A549 (cell line): ENCODE results near the gene CACNA1G. TPM values are rescaled to one million over a fixed set of nuclear protein-coding genes. Genes with fewer than 3 reads are reported as not detected.

Experiments
- ATAC-seq, 2 experiments: fragments of 200-7000 bp in 1 of 2; fragments of >200 bp in 1 of 2; cut with Nextera tagmentation in 1 of 2; cut with Tn5 transposase in 1 of 2; 3 replicates each; pipeline versions ENCODE4 v1.8.0 to v1.9.1; 2018 to 2020; ENCODE audit warnings: mild to moderate bottlenecking in 1 of 2, moderate library complexity in 1 of 2
- CTCF ChIA-PET: fragments of 300-600 bp; sonication (Branson Sonifier 250); formaldehyde crosslinking; extraction: SDS; loops from one replicate; lab custom pipeline; 2021; ENCODE audit warnings: antibody characterized with exemption, inconsistent platforms; lab: Yijun Ruan, JAX
- POLR2A ChIA-PET: fragments of 350-600 bp; formaldehyde crosslinking; extraction: SDS; loops from one replicate; lab custom pipeline; 2021; ENCODE audit warnings: antibody characterized with exemption, inconsistent platforms; lab: Yijun Ruan, JAX
- DNase-seq, 2 experiments: peaks; one replicate each; pipeline versions ENCODE4 v3.0.0 to v3.0.0-alpha.2; 2011 to 2016; ENCODE audit warnings: low read depth in 1 of 2, low spot score in 1 of 2
- FAIRE-seq: peaks from 2 replicates; lab custom pipeline; 2011; peaks lifted over from hg19 to GRCh38; lab: Jason Lieb, UNC
- H3K27ac ChIP-seq, 2 experiments: fragments of >200 bp; sonication (Bioruptor Twin); formaldehyde crosslinking; 3 replicates each; pipeline ENCODE4 v1.5.1; 2016 to 2017
- H3K4me1 ChIP-seq: fragments of >200 bp; sonication (Bioruptor Twin); formaldehyde crosslinking; 3 replicates; pipeline ENCODE4 v1.6.1; 2016
- H3K4me2 ChIP-seq: fragments of >200 bp; sonication (Bioruptor Twin); formaldehyde crosslinking; 3 replicates; pipeline ENCODE4 v1.6.1; 2016
- H3K4me3 ChIP-seq: fragments of >200 bp; sonication (Bioruptor Twin); formaldehyde crosslinking; 3 replicates; pipeline ENCODE4 v1.5.1; 2016
- H3K9me3 ChIP-seq: fragments of >200 bp; sonication (Bioruptor Twin); formaldehyde crosslinking; 3 replicates; pipeline ENCODE4 v1.6.1; 2016
- ATOH8 ChIP-seq: fragments of 250-450 bp; sonication (Bioruptor Pico); IDR thresholded peaks from 2 replicates; pipeline ENCODE4 v1.5.0; 2020; ENCODE audit warnings: low read depth, mild to moderate bottlenecking, moderate library complexity
- BCL3 ChIP-seq: fragments of >200 bp; sonication (Bioruptor Twin); formaldehyde crosslinking; IDR thresholded peaks from 3 replicates; pipeline ENCODE4 v1.6.1; 2016
- BHLHE40 ChIP-seq: IDR thresholded peaks from 2 replicates; pipeline ENCODE4 v1.6.1; 2012; ENCODE audit warnings: low read depth, low read length, inconsistent platforms
- CBX8 ChIP-seq: fragments of 200-600 bp; sonication (generic); IDR thresholded peaks from 2 replicates; pipeline ENCODE4 v1.6.1; 2016
- FOSB ChIP-seq: fragments of 250-450 bp; sonication (Bioruptor Pico); IDR thresholded peaks from 2 replicates; pipeline ENCODE4 v1.5.0; 2020; ENCODE audit warnings: mild to moderate bottlenecking, moderate library complexity
- FOXS1 ChIP-seq: fragments of 250-450 bp; sonication (Bioruptor Pico); IDR thresholded peaks from 2 replicates; pipeline ENCODE4 v1.5.0; 2020; ENCODE audit warnings: mild to moderate bottlenecking, moderate library complexity
- GATA3 ChIP-seq: IDR thresholded peaks from 2 replicates; pipeline ENCODE4 v1.6.1; 2012; ENCODE audit warnings: borderline replicate concordance
- HOXA7 ChIP-seq: fragments of 250-450 bp; sonication (Bioruptor Pico); IDR thresholded peaks from 2 replicates; pipeline ENCODE4 v1.5.0; 2020; ENCODE audit warnings: mild to moderate bottlenecking, moderate library complexity
- HOXB5 ChIP-seq: fragments of 250-450 bp; sonication (Bioruptor Pico); IDR thresholded peaks from 2 replicates; pipeline ENCODE4 v1.5.0; 2020; ENCODE audit warnings: mild to moderate bottlenecking, moderate library complexity
- JUN ChIP-seq, 2 experiments: fragments of >200 bp; sonication (Bioruptor Twin); formaldehyde crosslinking; IDR thresholded peaks; 2 replicates in 1 of 2; 3 replicates in 1 of 2; pipeline ENCODE4 v1.6.1; 2016 to 2017
- KDM1A ChIP-seq: fragments of 200-600 bp; sonication (generic); IDR thresholded peaks from 2 replicates; pipeline ENCODE4 v1.6.1; 2016; ENCODE audit warnings: low read depth, mild to moderate bottlenecking
- KDM5A ChIP-seq: fragments of 200-600 bp; sonication (generic); IDR thresholded peaks from 2 replicates; pipeline ENCODE4 v1.6.1; 2016; ENCODE audit warnings: antibody characterized with exemption, mild to moderate bottlenecking
- MAFK ChIP-seq: fragments of 450-650 bp; IDR thresholded peaks from 2 replicates; pipeline ENCODE4 v1.6.1; 2014; ENCODE audit not compliant: partially characterized antibody
- MAZ ChIP-seq: fragments of 150-350 bp; IDR thresholded peaks from 2 replicates; pipeline ENCODE4 v1.6.1; 2014; ENCODE audit warnings: antibody characterized with exemption, low read depth, low read length, borderline replicate concordance
- NFE2L2 ChIP-seq: fragments of 150-350 bp; conservative IDR thresholded peaks from 2 replicates; pipeline ENCODE4 v1.6.1; 2014; ENCODE audit warnings: low read length
- NR3C1 ChIP-seq: fragments of >200 bp; sonication (Bioruptor Twin); formaldehyde crosslinking; IDR thresholded peaks from 3 replicates; pipeline ENCODE4 v1.6.1; 2017
- PBX3 ChIP-seq: IDR thresholded peaks from 2 replicates; pipeline ENCODE4 v1.6.1; 2012
- POLR2AphosphoS2 ChIP-seq: conservative IDR thresholded peaks from 2 replicates; pipeline ENCODE4 v1.6.1; 2012; ENCODE audit warnings: low read length, improper control_type of control experiment, inconsistent platforms
- TFCP2L1 ChIP-seq: fragments of 250-450 bp; sonication (Bioruptor Pico); IDR thresholded peaks from 2 replicates; pipeline ENCODE4 v1.5.0; 2021; ENCODE audit warnings: mild to moderate bottlenecking
- TP53 ChIP-seq: fragments of 250-450 bp; sonication (Bioruptor Pico); IDR thresholded peaks from 2 replicates; pipeline ENCODE4 v1.5.0; 2021; ENCODE audit warnings: mild to moderate bottlenecking, moderate library complexity
- ZC3H11A ChIP-seq: fragments of 450-650 bp; IDR thresholded peaks from 2 replicates; pipeline ENCODE4 v1.6.1; 2014; ENCODE audit warnings: antibody characterized with exemption, mild to moderate bottlenecking
- ZNF302 ChIP-seq: fragments of 250-450 bp; sonication (Bioruptor Pico); IDR thresholded peaks from 2 replicates; pipeline ENCODE4 v1.9.0; 2021; ENCODE audit warnings: inconsistent platforms, mild to moderate bottlenecking, moderate library complexity
- ZSCAN20 ChIP-seq: fragments of 250-450 bp; sonication (Bioruptor Pico); IDR thresholded peaks from 2 replicates; pipeline ENCODE4 v1.8.0; 2022; ENCODE audit warnings: mild to moderate bottlenecking, moderate library complexity
- WGBS: methylation state at CpG from one replicate; pipeline ENCODE4 v1.1.6; 2017; ENCODE audit errors: missing lambda C conversion rate; 5-methylcytosine and 5-hydroxymethylcytosine counted together
- polyA plus RNA-seq, 4 experiments: library from polyadenylated mRNA; depleted of rRNA in 3 of 4; stranded (reverse); fragments of >200 nt; fragmentation: RNase III in 1 of 4; extraction: RNeasy Plus Mini Kit Qiagen cat#74134 plus additional on column Dnase treatment in 1 of 4; gene quantifications; 2 replicates in 3 of 4; 3 replicates in 1 of 4; pipeline ENCODE4 v1.2.3, GENCODE V29; 2011 to 2017
- TF ChIP-seq, protein P1 (sequence below): fragments of >200 bp; sonication (Bioruptor Twin); formaldehyde crosslinking; IDR thresholded peaks from 2 replicates; pipeline ENCODE4 v1.6.1; 2016
- TF ChIP-seq, protein P2 (sequence below): fragments of 450-650 bp; IDR thresholded peaks from 2 replicates; pipeline ENCODE4 v1.6.1; 2014; ENCODE audit warnings: antibody characterized with exemption

Gene CACNA1G
- polyA plus RNA-seq, 2 of the 4 experiments (the other 2 are of a cell fraction) = 4.0 to 8.9 TPM

GRCh38 chr17:50556803-50557202, 3.7 kb upstream of the CACNA1G start (continued):
- TF ChIP-seq ATOH8 (CRISPR knock-in tag) (no peak), BHLHE40 (no peak), NR3C1 (no peak), TFCP2L1 (no peak), HOXA7 (CRISPR knock-in tag) (no peak), TP53 (CRISPR knock-in tag) (no peak)
- TF ChIP-seq, all 56 proteins: peak for 0

- H3K4me1 ChIP-seq = peaks cover 16% of the 10 kb centered on the region
- FAIRE-seq (no peak), DNase-seq (no peak), ATAC-seq (no peak)
- no peaks in the 10 kb centered on the region for H3K9me3 ChIP-seq
- CTCF ChIA-PET = interaction anchor here (0.8 to 23.7 kb wide), 4 partner anchors 10 to 138 kb away, joined by 3 to 753 read pairs (median 20); partner anchors contain the start of genes ANKRD40 and SPATA20
- no peak overlapping the region for H3K4me2 ChIP-seq
- TF ChIP-seq MAFK (no peak), HOXA7 (CRISPR knock-in tag) (no peak)
- WGBS = 96% methylated on average over 4 of the region's 4 CpGs
- no peak overlapping the region for H3K27ac ChIP-seq
- POLR2A ChIA-PET = interaction anchor here (0.5 kb wide), 1 partner anchor 141 kb away, joined by 5 read pairs; no protein-coding TSS in a partner anchor
- H3K4me3 ChIP-seq = no peak overlapping the region
Measured at GRCh38 chr17:50557630-50558029, 2.9 kb upstream of the CACNA1G start.

DNA sequence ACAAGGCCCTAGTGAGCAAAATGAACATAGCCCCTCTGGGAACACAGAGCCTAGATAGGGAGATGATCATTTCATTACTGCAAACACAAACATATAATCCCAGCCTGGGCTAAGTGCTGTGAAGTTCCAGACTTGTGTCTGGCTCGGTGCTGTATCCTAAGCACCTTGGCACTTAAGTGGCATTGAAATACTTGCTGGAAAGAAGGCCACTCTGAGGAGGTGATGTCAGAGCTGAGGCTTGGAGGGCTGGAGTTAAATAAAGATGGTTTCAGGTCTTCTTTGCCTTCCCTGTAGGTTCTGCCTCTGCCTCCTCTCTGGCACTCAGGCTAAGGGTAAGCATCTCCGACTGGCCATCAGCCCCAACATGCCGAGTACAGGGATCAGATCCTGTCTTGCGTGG, 2.4 kb upstream of the CACNA1G start:
- FAIRE-seq = no peak
- ATAC-seq = no peak
- DNase-seq = peak in 1 of 2 experiments; percentile 37
- H3K4me1 ChIP-seq = peaks cover 21% of the 10 kb centered on the region
- POLR2A ChIA-PET = interaction anchor here (0.5 kb wide), 1 partner anchor 140 kb away, joined by 5 read pairs; no protein-coding TSS in a partner anchor
- no peak for TF ChIP-seq MAZ
- TF ChIP-seq, protein P1, sequence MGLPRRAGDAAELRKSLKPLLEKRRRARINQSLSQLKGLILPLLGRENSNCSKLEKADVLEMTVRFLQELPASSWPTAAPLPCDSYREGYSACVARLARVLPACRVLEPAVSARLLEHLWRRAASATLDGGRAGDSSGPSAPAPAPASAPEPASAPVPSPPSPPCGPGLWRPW = no peak
- TF ChIP-seq HOXB5 = no peak
- no peak for TF ChIP-seq ZNF302 (CRISPR knock-in tag)
- no peak for TF ChIP-seq POLR2AphosphoS2
- TF ChIP-seq NFE2L2 = no peak
- TF ChIP-seq BCL3 = no peak
- TF ChIP-seq ZSCAN20 (CRISPR knock-in tag) = no peak
- no peak for TF ChIP-seq CBX8
- no peak for TF ChIP-seq PBX3
- no peak for TF ChIP-seq FOSB (CRISPR knock-in tag)
- no peak for TF ChIP-seq JUN (IDR thresholded peaks at IDR 0.05)
- TF ChIP-seq, protein P2, sequence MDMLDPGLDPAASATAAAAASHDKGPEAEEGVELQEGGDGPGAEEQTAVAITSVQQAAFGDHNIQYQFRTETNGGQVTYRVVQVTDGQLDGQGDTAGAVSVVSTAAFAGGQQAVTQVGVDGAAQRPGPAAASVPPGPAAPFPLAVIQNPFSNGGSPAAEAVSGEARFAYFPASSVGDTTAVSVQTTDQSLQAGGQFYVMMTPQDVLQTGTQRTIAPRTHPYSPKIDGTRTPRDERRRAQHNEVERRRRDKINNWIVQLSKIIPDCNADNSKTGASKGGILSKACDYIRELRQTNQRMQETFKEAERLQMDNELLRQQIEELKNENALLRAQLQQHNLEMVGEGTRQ = no peak
- no peak for TF ChIP-seq ZC3H11A
- TF ChIP-seq KDM5A = no peak
- TF ChIP-seq KDM1A = no peak
- no peak for TF ChIP-seq FOXS1
- TF ChIP-seq GATA3 = no peak
- H3K4me3 ChIP-seq = no peak overlapping the region
- H3K27ac ChIP-seq = no peak overlapping the region
- 90% methylated on average over 4 of the region's 4 CpGs for WGBS
- CTCF ChIA-PET = interaction anchor here (0.8 to 23.7 kb wide), 4 partner anchors 11 to 138 kb away, joined by 3 to 753 read pairs (median 20); partner anchors contain the start of genes ANKRD40 and SPATA20
- H3K4me2 ChIP-seq = no peak overlapping the region
- H3K9me3 ChIP-seq = no peaks in the 10 kb centered on the region
